Hematopoietic multipotent progenitor cell treated with erythropoietin and hydrocortisone succinate and interleukin-3 and kit ligand, for 17 days (in vitro differentiated cells): ENCODE data around the gene DAZAP1.

Experiments used
- DNase-seq: peaks from one replicate; pipeline ENCODE4 v3.0.0-alpha.2; 2015; ENCODE audit warnings: low spot score

The DAZAP1 gene

DNA sequence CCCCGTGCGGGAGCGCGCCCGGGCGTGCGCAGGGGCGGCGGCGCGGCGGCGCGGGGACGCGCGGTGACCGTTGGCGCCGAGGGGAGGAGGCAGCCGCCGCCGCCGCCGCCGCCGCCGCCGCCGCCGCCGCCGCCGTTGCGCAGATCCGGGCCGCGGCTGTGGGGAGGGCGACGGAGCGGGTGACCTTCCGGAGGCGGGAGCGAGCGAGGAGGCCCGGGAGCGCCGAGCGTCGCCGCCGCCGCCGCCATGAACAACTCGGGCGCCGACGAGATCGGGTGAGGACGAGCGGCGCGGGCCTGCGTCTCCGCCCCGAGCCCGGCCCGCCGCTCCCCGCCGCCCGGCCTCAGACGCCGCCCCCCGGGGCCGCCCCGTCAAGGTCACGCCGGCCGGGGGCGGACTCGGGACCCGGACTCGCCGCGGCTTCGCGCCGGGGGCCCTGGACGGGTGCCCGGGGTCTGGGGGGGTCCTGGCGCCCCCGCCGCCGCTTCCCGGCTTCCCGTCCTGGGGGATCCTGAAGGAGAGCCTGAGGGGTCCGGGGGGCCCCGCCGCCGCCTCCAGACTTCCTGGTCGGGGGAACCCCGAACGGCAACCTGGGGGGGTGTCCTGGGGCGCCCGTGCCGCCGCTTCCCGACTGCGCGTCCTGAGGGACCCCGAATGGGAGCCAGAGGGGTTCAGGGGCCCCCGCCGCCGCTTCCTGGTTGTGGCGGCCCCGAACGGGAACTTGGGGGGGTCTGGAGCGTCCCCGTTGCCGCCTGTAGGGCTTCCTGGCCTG lies at the start of gene DAZAP1:
Gene DAZAP1 (plus strand): TSS at position 59 of the 772 bp plus-strand sequence. CDS start 188 bp downstream, at position 247.
- no peak for DNase-seq

DNA sequence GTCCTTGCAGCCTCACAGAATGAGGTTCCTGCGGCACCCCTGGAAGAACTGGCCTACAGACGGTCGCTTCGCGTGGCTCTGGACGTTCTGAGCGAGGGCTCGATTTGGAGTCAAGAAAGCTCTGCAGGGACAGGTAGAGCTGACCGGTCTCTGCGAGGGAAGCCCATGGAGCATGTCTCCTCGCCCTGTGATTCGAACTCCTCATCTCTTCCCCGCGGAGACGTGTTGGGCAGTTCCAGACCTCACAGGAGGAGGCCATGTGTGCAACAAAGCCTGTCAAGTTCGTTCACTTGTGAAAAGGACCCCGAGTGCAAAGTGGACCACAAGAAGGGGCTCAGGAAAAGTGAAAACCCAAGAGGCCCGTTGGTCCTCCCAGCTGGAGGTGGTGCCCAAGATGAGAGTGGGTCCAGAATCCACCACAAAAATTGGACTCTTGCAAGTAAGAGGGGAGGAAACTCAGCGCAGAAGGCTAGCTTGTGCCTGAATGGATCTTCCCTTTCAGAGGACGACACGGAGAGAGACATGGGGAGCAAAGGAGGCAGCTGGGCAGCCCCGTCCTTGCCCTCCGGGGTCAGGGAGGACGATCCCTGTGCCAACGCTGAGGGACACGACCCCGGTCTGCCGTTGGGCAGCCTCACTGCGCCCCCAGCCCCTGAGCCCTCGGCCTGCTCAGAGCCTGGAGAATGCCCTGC lies 47.1 kb upstream of the DAZAP1 start:
- DNase-seq = no peak

DNA sequence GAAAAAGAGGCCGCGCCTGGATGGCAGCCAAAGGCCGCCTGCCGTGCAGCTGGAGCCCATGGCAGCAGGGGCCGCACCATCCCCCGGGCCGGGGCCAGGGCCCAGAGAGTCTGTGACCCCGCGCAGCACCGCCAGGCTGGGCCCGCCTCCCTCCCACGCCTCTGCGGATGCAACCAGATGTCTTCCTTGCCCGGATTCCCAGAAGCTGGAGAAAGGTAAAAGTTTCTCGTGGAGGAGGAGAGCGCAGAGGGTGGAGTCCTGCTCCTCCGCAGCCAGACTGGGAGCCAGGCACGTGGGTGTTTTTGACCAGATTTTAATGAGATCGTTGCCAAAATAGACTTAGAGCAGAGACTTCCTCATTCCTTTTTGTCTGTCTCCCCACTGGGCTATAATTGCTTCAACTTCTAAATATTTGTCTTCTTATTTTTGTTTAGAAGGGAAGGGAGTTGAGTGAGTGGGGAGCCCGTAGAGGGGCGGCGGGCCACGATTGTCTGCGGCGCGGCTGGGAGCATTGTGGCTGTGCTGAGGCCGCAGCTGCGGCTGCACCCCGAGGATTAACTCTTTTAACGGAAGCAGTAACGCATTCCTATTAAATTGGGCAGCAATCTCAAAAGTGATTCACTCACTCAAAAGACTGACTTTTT lies 46.4 kb upstream of the DAZAP1 start:
- no peak for DNase-seq

- DNase-seq = no peak
Measured at GRCh38 chr19:1361601-1362386, 45.6 kb upstream of the DAZAP1 start.

DNA sequence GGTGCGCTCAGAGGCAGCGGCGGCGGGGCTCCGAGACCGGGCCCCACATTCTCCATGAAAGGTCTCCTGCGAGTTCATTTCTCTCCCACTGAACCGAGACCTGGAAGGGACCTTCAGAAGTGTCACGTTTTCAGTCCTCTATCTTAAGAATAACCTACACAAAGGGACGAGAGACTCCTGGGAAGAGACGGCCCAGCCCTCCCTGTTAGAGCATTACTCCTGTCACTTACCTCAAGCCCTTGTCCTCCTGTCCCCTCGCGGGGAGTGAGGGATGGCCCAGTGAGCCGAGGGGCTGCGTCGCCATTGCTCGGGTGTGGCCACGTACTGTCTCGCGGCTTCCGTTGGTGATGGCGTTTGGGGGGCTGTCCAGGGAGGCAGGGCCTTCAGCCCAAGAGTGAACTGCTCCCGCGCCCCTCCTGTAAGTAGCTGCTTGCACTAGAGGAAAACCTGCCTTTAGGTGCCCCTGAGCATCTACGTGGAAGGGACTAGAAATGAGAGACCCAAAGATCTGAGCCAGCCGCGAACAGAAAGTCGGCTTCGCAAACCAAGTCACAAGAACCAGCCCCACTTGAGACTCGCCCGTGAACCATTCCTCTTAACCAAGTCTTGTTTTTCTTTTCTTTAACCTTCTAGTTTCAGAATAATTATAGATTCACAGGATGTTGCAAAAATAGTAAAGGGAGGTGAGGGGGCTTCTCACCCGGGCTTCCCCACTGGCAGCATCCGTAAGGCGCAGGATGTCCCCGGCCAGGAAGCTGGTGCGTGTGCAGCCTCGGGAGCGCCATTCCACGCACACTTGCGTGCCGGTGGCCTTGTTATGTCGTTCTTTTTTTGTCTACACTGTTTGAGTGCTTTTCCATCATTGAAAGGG lies 44.8 kb upstream of the DAZAP1 start:
- no peak for DNase-seq

- no peak for DNase-seq
Measured at GRCh38 chr19:1363599-1363998, 43.8 kb upstream of the DAZAP1 start.

GRCh38 chr19:1364070-1364704 lies 43.2 kb upstream of the DAZAP1 start:
- no peak for DNase-seq

DNA sequence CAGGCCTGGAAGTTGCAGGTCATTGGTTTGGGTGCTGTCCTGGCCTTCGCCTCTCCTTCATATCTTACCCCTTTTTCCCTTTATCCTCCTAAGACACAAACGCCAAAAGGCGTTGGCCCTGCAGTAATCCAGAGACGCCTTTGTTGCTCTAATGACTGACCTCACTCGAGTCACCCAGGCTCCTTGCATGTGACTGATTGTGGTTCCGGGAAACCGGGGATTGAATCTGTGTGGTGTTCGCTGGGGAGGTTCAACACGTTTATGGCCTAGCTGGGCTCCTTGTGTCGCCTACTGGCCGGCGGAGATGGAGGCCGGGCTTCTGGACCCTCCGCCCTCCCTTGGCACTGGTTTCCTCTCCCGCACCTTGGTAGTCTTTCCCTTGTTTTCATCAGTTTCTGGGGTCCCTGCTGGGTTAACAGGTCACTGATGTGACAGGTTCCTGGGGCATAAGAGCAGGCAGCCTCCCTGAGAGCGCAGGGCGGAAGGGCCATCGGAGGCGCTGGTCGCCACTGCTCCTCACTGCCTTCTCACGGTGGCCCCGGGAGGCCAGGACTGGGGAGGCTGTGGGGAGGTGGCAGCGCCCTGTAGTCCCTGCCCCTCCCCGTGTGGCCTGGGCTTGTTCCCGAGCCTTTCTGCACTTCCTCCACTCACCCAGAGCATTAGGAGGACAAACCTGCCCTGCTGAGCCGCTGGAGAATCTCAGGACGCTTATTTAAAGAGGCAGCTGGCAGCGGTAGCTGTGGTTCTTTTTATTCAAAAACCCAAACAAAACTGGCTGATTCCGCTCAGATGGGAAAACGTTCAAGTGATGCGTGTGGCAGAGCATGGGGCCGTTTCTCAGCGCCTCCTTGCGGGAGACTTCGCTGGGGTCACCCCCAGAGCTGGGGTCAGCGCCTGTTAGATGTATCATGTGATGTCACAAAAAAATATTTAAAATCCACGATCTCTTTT lies 41.8 kb upstream of the DAZAP1 start:
- DNase-seq = no peak

DNA sequence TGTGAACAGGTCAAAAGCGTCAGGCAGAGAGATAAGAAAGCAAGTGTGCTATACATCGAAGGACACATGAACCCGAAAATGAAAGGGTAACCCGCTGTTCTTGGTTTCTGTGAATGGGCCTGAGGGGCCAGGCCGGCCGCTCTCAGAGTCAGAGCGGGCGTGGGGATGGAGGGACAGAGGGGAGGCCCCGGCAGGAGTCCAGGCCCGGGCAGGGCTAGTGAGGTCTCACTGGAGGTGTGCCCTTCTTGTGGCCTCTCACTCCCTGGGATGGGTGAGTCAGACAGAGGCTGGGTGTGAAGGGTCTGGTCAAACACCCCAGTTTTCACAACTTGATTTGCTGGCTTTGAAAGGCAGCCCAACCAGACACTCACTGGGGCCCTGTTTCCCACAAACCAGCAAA lies 41.1 kb upstream of the DAZAP1 start:
- DNase-seq = no peak

GRCh38 chr19:1366899-1367870 lies 40.2 kb upstream of the DAZAP1 start:
- no peak for DNase-seq

- DNase-seq = no peak
Measured at GRCh38 chr19:1369214-1369805, 38.1 kb upstream of the DAZAP1 start.

GRCh38 chr19:1370579-1371361 lies 36.6 kb upstream of the DAZAP1 start:
- no peak for DNase-seq

- no peak for DNase-seq
Measured at GRCh38 chr19:1373042-1373533, 34.3 kb upstream of the DAZAP1 start.

- DNase-seq = no peak
Measured at GRCh38 chr19:1373534-1374249, 33.7 kb upstream of the DAZAP1 start.

DNA sequence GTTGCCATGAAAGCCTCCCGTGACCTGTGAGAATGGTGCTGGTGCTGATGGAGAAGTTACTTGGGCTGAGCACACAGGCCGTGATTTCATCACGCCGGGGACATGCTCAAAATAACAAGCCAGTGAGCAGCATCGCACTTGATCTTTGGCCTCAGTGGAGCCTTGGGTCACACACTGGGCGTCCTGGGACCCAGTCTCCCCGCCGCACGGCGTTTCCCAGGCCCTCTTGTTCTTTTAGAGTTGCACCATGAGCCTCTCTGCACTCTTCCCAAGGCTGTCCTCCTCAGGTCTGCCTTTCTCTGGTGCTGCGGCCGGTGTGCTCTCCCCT lies 33.2 kb upstream of the DAZAP1 start:
- no peak for DNase-seq

- DNase-seq = no peak
Measured at GRCh38 chr19:1376415-1376805, 31.0 kb upstream of the DAZAP1 start.
